Urothelium cell line (cell line): ENCODE measurements around the gene B3GLCT.
A peak's percentile ranks its signal among the peaks of the same experiment; 100 is the strongest.

Experiments used
- DNase-seq: peaks from one replicate; pipeline ENCODE4 v3.0.0; 2011; ENCODE audit warnings: low spot score, mixed read lengths
- FAIRE-seq: peaks from 2 replicates; lab custom pipeline; 2011; peaks lifted over from hg19 to GRCh38; lab: Jason Lieb, UNC

Gene B3GLCT

GRCh38 chr13:31221057-31221456 lies 21.3 kb downstream of the B3GLCT start:
- no peak for FAIRE-seq
- DNase-seq, result no peak

GRCh38 chr13:31223215-31223614 lies 23.4 kb downstream of the B3GLCT start:
- FAIRE-seq (no peak), DNase-seq (no peak)

- no peak for DNase-seq
- FAIRE-seq, result no peak
Measured at GRCh38 chr13:31223640-31224039, 23.9 kb downstream of the B3GLCT start.

GRCh38 chr13:31224174-31224669 lies 24.4 kb downstream of the B3GLCT start:
- DNase-seq, result no peak
- no peak for FAIRE-seq

- DNase-seq (no peak), FAIRE-seq (no peak)
Measured at GRCh38 chr13:31224963-31225559, 25.3 kb downstream of the B3GLCT start.

GRCh38 chr13:31225998-31226675 lies 26.4 kb downstream of the B3GLCT start:
- no peak for FAIRE-seq

GRCh38 chr13:31227063-31227462 lies 27.3 kb downstream of the B3GLCT start:
- FAIRE-seq (no peak), DNase-seq (no peak)

More at GRCh38 chr13:31225998-31226675, 26.4 kb downstream of the B3GLCT start:
- DNase-seq, result no peak

GRCh38 chr13:31227870-31228269 lies 28.1 kb downstream of the B3GLCT start:
- FAIRE-seq, result no peak

GRCh38 chr13:31234729-31235128 lies 35.0 kb downstream of the B3GLCT start:
- no peak for DNase-seq
- FAIRE-seq, result no peak

More at GRCh38 chr13:31227870-31228269, 28.1 kb downstream of the B3GLCT start:
- no peak for DNase-seq

- peak; percentile 13 for DNase-seq
Measured at GRCh38 chr13:31236211-31236786, 36.5 kb downstream of the B3GLCT start.

GRCh38 chr13:31240921-31241320 lies 41.1 kb downstream of the B3GLCT start:
- FAIRE-seq (no peak), DNase-seq (no peak)

More at GRCh38 chr13:31236211-31236786, 36.5 kb downstream of the B3GLCT start:
- FAIRE-seq, result no peak

- FAIRE-seq, result no peak
- DNase-seq, result no peak
Measured at GRCh38 chr13:31242367-31242766, 42.6 kb downstream of the B3GLCT start.

- no peak for FAIRE-seq
- no peak for DNase-seq
Measured at GRCh38 chr13:31242916-31243315, 43.1 kb downstream of the B3GLCT start.

GRCh38 chr13:31245598-31246373 lies 46.0 kb downstream of the B3GLCT start:
- no peak for FAIRE-seq
- DNase-seq, result no peak

GRCh38 chr13:31246918-31247317 lies 47.1 kb downstream of the B3GLCT start:
- DNase-seq (no peak), FAIRE-seq (no peak)

GRCh38 chr13:31248361-31248760 lies 48.6 kb downstream of the B3GLCT start:
- no peak for FAIRE-seq
- DNase-seq, result no peak

- DNase-seq (no peak), FAIRE-seq (no peak)
Measured at GRCh38 chr13:31248965-31249539, 49.3 kb downstream of the B3GLCT start.

GRCh38 chr13:31250435-31250834 lies 50.7 kb downstream of the B3GLCT start:
- DNase-seq, result no peak

GRCh38 chr13:31261241-31261640 lies 61.5 kb downstream of the B3GLCT start:
- FAIRE-seq (no peak), DNase-seq (no peak)

More at GRCh38 chr13:31250435-31250834, 50.7 kb downstream of the B3GLCT start:
- no peak for FAIRE-seq

- FAIRE-seq, result no peak
- no peak for DNase-seq
Measured at GRCh38 chr13:31263346-31263745, 63.6 kb downstream of the B3GLCT start.

- DNase-seq, result no peak
- no peak for FAIRE-seq
Measured at GRCh38 chr13:31264151-31264550, 64.4 kb downstream of the B3GLCT start.
